ENCODE results near the gene SLC25A22.

- TF ChIP-seq, protein P1, sequence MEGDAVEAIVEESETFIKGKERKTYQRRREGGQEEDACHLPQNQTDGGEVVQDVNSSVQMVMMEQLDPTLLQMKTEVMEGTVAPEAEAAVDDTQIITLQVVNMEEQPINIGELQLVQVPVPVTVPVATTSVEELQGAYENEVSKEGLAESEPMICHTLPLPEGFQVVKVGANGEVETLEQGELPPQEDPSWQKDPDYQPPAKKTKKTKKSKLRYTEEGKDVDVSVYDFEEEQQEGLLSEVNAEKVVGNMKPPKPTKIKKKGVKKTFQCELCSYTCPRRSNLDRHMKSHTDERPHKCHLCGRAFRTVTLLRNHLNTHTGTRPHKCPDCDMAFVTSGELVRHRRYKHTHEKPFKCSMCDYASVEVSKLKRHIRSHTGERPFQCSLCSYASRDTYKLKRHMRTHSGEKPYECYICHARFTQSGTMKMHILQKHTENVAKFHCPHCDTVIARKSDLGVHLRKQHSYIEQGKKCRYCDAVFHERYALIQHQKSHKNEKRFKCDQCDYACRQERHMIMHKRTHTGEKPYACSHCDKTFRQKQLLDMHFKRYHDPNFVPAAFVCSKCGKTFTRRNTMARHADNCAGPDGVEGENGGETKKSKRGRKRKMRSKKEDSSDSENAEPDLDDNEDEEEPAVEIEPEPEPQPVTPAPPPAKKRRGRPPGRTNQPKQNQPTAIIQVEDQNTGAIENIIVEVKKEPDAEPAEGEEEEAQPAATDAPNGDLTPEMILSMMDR (conservative IDR thresholded peaks at IDR 0.05; ENCODE audit: low read depth, low read length), result no peak
- no peak for TF ChIP-seq EZH2 (IDR thresholded peaks at IDR 0.05; ENCODE audit: borderline replicate concordance, low read depth, low read length, poor library complexity, severe bottlenecking)
Observed at GRCh38 chr11:773830-774229, 24.3 kb downstream of the SLC25A22 start.

Measured in A673 (cell line).